Measurements from ENCODE around the gene LAGE3. TPM values are rescaled to one million over a fixed set of nuclear protein-coding genes. Genes with fewer than 3 reads are reported as not detected.

Gene LAGE3
- total and polyA plus RNA-seq, 2 experiments from 2014 or later: 71.2 to 71.4 TPM

DNA sequence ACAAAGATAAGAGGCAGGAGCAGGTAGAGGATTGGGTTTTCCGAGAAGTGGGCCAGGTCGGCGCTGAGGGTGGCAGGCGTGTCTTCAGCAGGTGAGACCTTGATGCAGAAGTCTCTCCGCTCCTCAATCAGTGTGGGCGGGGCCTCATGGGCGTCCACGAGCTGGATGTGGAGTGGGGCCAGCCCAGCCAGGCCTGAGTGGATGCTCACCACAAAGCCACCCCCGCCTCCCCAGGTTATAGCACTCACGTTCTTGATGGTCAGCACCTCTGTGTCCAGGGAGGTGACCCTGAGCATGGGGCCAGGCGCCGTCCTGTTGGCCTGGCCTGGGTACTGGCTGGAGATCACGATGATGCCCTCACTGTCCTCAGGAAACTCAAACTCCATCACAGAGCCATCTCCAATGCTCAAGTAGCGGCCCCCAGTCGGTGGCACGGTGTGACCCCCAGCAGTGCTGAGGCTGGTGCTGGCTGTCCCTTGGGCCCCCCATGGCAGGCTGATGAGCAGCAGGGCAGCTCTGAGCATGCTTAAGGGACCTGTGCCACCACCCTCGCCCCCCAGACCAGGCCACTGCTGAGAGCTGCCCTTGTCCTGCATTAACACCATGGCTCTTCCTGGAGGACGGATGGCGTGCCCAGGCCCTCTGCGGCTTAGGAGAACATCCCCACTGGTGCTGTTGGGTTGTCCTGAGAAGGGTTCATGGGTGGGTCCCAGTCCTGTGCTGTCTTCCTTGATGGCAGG, 9.4 kb upstream of the LAGE3 start:
- no peak for DNase-seq (ENCODE audit: low read depth in 1 of 2, low spot score in 1 of 2)
- TF ChIP-seq, protein P1, sequence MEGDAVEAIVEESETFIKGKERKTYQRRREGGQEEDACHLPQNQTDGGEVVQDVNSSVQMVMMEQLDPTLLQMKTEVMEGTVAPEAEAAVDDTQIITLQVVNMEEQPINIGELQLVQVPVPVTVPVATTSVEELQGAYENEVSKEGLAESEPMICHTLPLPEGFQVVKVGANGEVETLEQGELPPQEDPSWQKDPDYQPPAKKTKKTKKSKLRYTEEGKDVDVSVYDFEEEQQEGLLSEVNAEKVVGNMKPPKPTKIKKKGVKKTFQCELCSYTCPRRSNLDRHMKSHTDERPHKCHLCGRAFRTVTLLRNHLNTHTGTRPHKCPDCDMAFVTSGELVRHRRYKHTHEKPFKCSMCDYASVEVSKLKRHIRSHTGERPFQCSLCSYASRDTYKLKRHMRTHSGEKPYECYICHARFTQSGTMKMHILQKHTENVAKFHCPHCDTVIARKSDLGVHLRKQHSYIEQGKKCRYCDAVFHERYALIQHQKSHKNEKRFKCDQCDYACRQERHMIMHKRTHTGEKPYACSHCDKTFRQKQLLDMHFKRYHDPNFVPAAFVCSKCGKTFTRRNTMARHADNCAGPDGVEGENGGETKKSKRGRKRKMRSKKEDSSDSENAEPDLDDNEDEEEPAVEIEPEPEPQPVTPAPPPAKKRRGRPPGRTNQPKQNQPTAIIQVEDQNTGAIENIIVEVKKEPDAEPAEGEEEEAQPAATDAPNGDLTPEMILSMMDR (IDR thresholded peaks at IDR 0.05; ENCODE audit: low read depth, low read length): no peak

DNA sequence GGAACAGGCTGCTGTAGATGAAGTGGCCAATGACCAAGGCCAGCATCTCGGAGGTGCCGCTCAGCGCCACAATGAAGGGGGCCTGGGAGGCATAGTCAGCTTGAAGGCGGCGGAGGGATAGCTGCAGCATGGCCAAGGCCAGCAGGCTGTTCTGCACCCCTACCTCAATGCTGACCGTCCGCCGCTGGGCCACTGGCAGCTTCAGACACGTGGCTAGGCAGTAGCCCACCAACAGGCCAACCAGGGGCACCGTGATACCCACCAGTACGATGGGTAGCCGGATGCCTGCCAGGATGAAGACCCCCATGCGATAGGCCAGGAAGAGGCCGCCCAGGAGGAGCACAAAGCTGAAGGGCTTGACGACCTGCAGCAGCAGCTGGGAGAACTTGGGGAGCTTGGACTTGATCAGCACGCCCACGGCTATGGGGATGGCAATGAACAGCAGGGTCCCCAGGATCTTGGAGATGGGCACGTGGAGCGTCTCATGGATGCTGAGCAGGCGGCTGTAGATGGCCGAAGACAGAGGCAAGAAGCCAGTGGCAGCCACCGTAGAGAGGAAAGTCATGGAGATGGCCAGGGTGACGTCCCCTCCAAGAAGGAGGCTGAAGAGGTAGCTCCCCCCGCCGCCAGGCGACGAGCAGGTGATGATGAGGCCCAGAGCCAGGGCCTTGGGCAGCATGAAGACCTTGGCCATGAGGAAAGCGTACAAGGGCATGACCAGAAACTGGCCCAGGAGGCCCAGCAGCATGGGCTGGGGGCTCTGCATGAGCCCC, 8.6 kb upstream of the LAGE3 start:
- H3K27ac ChIP-seq: no peak overlapping the region
- TF ChIP-seq, protein P1 (IDR thresholded peaks at IDR 0.05; ENCODE audit: low read depth, low read length): no peak
- no peak for DNase-seq (ENCODE audit: low read depth in 1 of 2, low spot score in 1 of 2)
- H3K27me3 ChIP-seq: no peaks in the 10 kb centered on the region
- H3K4me3 ChIP-seq: no peak overlapping the region
- no peaks in the 10 kb centered on the region for H3K36me3 ChIP-seq
- H3K4me1 ChIP-seq (ENCODE audit: low read depth): peaks cover 2% of the 10 kb centered on the region
- H3K9me3 ChIP-seq (ENCODE audit: low read depth): no peaks in the 10 kb centered on the region

More for the DNA sequence above, 9.4 kb upstream of the LAGE3 start:
- H3K9me3 ChIP-seq (ENCODE audit: low read depth): no peaks in the 10 kb centered on the region
- no peak overlapping the region for H3K27ac ChIP-seq
- peaks cover 2% of the 10 kb centered on the region for H3K4me1 ChIP-seq (ENCODE audit: low read depth)
- H3K4me3 ChIP-seq: no peak overlapping the region
- no peaks in the 10 kb centered on the region for H3K27me3 ChIP-seq
- no peaks in the 10 kb centered on the region for H3K36me3 ChIP-seq

DNA sequence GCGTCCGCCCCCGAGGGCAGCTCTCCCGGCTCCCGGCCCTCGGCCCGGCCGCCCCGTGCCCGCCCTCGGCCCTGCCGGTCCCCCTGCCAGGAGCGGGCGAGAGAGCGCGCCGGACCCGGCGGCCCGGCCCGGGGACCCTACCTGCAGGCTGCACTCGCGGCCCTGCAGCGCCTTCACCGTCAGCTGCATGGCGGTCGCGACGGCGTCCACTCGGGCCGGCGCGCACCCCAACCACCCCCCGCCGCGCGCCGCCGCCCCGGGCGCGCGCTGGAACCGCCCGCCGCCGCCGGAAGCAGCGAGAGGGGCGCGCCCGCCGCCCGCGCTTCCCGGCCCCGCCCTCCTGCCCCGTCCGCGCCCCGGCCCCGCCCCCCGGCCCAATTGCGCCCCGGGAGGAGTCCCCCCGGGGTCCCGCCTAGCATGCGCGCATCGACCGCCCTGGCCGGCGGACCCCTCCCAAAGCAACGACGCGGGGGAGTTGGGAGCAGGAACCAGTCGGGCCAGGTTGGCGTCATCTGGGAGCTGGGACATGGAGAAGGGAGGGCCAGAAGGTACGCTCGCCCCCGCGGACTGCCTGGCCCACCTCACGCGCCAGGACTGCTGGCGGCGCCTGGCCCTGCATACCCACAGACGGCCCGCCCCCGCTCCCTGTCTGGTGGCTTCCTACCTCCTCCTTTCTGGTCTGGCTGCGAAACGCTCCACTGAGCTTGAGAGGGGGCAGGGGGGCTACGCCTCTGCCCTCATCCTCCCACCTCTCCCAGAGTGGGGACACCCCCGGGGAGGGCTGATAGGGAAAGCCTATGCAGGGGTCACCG, 7.5 kb upstream of the LAGE3 start, which contains the start of gene UBL4A:
Gene UBL4A (minus strand): TSS at position 220 of the 812 bp plus-strand sequence. CDS start 31 bp downstream, at position 189.
- peak within 1 kb of the TSS; percentile 34 for H3K27ac ChIP-seq
- H3K4me3 ChIP-seq: peak within 1 kb of the TSS; percentile 62
- H3K9me3 ChIP-seq (ENCODE audit: low read depth): no peaks in the 10 kb centered on the region
- peak; percentile 59 to 75 for DNase-seq (ENCODE audit: low read depth in 1 of 2, low spot score in 1 of 2)
- H3K27me3 ChIP-seq: no peaks in the 10 kb centered on the region
- TF ChIP-seq, protein P1 (IDR thresholded peaks at IDR 0.05; ENCODE audit: low read depth, low read length): no peak
- H3K4me1 ChIP-seq (ENCODE audit: low read depth): peaks cover 2% of the 10 kb centered on the region
- no peaks in the 10 kb centered on the region for H3K36me3 ChIP-seq

DNA sequence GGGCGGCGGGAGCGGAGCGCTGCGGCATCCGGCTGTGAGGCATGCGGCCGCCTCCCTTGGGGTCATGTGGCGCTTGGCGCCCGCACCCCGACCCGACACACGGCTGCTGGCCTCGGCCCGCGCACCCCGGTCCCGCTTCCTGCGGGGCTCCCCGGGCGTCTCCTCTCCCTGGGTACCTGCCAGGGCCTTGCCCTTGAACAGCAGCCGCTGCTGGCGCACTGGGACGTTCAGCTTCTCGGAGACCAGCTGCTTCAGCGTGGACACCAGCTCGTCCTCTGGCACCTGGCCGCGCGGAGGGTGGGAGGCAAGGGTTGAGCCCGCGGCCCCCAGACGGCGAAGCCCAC, 6.9 kb upstream of the LAGE3 start:
- TF ChIP-seq, protein P1 (IDR thresholded peaks at IDR 0.05; ENCODE audit: low read depth, low read length): no peak
- H3K4me1 ChIP-seq (ENCODE audit: low read depth): peaks cover 2% of the 10 kb centered on the region
- H3K9me3 ChIP-seq (ENCODE audit: low read depth): no peaks in the 10 kb centered on the region
- H3K27ac ChIP-seq: no peak overlapping the region
- peak overlapping the region; percentile 62 for H3K4me3 ChIP-seq
- H3K27me3 ChIP-seq: no peaks in the 10 kb centered on the region
- no peaks in the 10 kb centered on the region for H3K36me3 ChIP-seq
- DNase-seq (ENCODE audit: low read depth in 1 of 2, low spot score in 1 of 2): peak in 1 of 2 donors; percentile 14

Measured in cardiac muscle cell (in vitro differentiated cells and primary cell).